H1 (cell line): ENCODE data around the gene MAP3K13. TPM values are rescaled to one million over a fixed set of nuclear protein-coding genes. Genes with fewer than 3 reads are reported as not detected.

Source experiments
- MAFK ChIP-seq: IDR thresholded peaks from 2 replicates; pipeline ENCODE4 v1.6.1; 2012; ENCODE audit warnings: low read depth, mild to moderate bottlenecking, improper control_type of control experiment, low read length
- polyA plus RNA-seq, 7 experiments: library from polyadenylated mRNA; depleted of rRNA in 3 of 7; stranded (reverse) in 5 of 7; unstranded in 2 of 7; fragments of >200 nt in 5 of 7; fragments of 200-250 nt in 2 of 7; gene quantifications; 1 replicate in 5 of 7; 2 replicates in 1 of 7; 4 replicates in 1 of 7; pipeline versions ENCODE4 v1.2.1 to v1.2.3, GENCODE V29; 2011 to 2013; ENCODE audit warnings: missing spikeins in 2 of 7, mixed read lengths in 2 of 7
- total RNA-seq: library from RNA; stranded (reverse); fragmentation: NEBNext Ultra II Directional; extraction: Animal tissue kit (Norgen Biotek cat#: 25700); gene quantifications from 2 replicates; pipeline ENCODE4 v1.2.1, GENCODE V29; 2021
- TF ChIP-seq, protein P1 (sequence below): fragments of 300-600 bp; sonication (generic); IDR thresholded peaks from 2 replicates; pipeline ENCODE4 v1.7.1; 2012; ENCODE audit warnings: low read length, moderate library complexity, mild to moderate bottlenecking, inconsistent platforms; ENCODE audit not compliant: insufficient replicate concordance

The MAP3K13 gene
- total and polyA plus RNA-seq, 2 of the 8 experiments (the other 6 are each of a cell fraction or from before 2014, with no cell fraction given): 6.8 to 17.9 TPM

DNA sequence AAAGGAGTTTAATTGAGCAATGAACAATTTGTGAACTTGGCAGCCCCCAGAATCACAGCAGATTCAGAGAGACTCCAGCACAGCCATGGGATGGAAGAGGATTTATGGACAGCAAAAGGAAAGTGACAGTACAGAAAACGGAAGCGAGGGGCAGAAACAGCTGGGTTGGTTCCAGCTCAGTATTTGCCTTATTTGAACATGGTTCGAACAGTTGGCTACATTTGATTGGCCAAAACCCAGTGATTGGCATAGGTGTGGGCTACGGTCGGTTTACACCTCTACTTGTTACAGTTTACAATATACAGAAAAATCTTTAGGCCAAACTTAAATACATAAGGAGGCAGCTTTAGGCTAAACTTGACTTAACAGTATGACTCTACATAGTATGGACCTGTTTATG, 9.7 kb upstream of the MAP3K13 start (continued):
- TF ChIP-seq, protein P1, sequence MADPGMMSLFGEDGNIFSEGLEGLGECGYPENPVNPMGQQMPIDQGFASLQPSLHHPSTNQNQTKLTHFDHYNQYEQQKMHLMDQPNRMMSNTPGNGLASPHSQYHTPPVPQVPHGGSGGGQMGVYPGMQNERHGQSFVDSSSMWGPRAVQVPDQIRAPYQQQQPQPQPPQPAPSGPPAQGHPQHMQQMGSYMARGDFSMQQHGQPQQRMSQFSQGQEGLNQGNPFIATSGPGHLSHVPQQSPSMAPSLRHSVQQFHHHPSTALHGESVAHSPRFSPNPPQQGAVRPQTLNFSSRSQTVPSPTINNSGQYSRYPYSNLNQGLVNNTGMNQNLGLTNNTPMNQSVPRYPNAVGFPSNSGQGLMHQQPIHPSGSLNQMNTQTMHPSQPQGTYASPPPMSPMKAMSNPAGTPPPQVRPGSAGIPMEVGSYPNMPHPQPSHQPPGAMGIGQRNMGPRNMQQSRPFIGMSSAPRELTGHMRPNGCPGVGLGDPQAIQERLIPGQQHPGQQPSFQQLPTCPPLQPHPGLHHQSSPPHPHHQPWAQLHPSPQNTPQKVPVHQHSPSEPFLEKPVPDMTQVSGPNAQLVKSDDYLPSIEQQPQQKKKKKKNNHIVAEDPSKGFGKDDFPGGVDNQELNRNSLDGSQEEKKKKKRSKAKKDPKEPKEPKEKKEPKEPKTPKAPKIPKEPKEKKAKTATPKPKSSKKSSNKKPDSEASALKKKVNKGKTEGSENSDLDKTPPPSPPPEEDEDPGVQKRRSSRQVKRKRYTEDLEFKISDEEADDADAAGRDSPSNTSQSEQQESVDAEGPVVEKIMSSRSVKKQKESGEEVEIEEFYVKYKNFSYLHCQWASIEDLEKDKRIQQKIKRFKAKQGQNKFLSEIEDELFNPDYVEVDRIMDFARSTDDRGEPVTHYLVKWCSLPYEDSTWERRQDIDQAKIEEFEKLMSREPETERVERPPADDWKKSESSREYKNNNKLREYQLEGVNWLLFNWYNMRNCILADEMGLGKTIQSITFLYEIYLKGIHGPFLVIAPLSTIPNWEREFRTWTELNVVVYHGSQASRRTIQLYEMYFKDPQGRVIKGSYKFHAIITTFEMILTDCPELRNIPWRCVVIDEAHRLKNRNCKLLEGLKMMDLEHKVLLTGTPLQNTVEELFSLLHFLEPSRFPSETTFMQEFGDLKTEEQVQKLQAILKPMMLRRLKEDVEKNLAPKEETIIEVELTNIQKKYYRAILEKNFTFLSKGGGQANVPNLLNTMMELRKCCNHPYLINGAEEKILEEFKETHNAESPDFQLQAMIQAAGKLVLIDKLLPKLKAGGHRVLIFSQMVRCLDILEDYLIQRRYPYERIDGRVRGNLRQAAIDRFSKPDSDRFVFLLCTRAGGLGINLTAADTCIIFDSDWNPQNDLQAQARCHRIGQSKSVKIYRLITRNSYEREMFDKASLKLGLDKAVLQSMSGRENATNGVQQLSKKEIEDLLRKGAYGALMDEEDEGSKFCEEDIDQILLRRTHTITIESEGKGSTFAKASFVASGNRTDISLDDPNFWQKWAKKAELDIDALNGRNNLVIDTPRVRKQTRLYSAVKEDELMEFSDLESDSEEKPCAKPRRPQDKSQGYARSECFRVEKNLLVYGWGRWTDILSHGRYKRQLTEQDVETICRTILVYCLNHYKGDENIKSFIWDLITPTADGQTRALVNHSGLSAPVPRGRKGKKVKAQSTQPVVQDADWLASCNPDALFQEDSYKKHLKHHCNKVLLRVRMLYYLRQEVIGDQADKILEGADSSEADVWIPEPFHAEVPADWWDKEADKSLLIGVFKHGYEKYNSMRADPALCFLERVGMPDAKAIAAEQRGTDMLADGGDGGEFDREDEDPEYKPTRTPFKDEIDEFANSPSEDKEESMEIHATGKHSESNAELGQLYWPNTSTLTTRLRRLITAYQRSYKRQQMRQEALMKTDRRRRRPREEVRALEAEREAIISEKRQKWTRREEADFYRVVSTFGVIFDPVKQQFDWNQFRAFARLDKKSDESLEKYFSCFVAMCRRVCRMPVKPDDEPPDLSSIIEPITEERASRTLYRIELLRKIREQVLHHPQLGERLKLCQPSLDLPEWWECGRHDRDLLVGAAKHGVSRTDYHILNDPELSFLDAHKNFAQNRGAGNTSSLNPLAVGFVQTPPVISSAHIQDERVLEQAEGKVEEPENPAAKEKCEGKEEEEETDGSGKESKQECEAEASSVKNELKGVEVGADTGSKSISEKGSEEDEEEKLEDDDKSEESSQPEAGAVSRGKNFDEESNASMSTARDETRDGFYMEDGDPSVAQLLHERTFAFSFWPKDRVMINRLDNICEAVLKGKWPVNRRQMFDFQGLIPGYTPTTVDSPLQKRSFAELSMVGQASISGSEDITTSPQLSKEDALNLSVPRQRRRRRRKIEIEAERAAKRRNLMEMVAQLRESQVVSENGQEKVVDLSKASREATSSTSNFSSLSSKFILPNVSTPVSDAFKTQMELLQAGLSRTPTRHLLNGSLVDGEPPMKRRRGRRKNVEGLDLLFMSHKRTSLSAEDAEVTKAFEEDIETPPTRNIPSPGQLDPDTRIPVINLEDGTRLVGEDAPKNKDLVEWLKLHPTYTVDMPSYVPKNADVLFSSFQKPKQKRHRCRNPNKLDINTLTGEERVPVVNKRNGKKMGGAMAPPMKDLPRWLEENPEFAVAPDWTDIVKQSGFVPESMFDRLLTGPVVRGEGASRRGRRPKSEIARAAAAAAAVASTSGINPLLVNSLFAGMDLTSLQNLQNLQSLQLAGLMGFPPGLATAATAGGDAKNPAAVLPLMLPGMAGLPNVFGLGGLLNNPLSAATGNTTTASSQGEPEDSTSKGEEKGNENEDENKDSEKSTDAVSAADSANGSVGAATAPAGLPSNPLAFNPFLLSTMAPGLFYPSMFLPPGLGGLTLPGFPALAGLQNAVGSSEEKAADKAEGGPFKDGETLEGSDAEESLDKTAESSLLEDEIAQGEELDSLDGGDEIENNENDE: no peak
- TF ChIP-seq MAFK: no peak
